GM10266 (cell line): Measurements from ENCODE around the gene CLSTN2.

Source experiments
- DNase-seq: peaks from one replicate; pipeline ENCODE4 v3.0.0; 2012; ENCODE audit errors: extremely low spot score
- TF ChIP-seq, protein P1 (sequence below): IDR thresholded peaks from 2 replicates; pipeline ENCODE4 v1.5.1; 2012; ENCODE audit warnings: mild to moderate bottlenecking, low read depth; ENCODE audit not compliant: control insufficient read depth, insufficient read depth; ENCODE audit errors: missing control alignments

CLSTN2 gene

DNA sequence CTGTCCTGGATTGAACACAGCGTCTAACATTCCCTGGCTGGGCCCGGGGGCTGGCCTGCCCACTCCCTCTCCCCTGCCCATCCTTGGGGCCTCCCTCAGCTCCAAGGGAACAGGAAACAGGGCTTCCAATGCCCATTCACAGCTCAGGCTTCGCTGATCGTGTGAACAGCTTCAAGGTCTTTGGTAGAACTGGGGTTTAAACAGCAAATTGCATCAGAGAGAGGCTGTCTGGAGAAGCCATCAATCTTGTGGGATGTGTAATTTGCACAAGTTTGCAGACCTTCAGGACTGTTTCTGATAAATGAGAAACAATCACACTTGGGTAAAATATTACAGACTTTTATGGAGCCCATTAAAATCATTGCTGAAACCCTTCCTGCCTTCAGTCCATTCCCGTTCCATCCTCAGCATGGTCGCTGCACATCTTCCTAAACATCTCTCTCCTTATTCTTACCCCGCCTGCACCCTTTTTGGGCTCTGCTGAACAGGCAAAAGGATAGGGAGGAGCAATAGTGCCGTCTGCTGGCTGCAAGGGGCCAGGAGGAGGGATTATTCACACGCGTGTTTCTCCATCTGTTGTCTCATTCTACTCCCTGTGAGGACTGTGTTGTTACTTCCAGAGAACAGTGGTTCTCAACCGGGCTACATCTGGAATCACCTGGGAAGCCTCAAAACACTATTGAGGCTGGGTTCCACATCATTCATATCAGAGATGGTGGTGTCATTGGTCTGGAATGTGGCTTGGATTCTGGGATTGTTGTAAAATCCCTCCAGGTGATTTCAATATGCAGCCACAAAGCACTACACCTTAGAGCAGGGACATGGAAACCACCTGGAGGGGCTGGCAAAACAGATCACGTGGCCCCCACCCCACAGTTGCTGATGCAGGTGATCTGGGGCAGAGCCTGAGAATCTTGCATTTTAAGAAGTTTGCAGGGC lies 116.3 kb downstream of the CLSTN2 start:
- TF ChIP-seq, protein P1, sequence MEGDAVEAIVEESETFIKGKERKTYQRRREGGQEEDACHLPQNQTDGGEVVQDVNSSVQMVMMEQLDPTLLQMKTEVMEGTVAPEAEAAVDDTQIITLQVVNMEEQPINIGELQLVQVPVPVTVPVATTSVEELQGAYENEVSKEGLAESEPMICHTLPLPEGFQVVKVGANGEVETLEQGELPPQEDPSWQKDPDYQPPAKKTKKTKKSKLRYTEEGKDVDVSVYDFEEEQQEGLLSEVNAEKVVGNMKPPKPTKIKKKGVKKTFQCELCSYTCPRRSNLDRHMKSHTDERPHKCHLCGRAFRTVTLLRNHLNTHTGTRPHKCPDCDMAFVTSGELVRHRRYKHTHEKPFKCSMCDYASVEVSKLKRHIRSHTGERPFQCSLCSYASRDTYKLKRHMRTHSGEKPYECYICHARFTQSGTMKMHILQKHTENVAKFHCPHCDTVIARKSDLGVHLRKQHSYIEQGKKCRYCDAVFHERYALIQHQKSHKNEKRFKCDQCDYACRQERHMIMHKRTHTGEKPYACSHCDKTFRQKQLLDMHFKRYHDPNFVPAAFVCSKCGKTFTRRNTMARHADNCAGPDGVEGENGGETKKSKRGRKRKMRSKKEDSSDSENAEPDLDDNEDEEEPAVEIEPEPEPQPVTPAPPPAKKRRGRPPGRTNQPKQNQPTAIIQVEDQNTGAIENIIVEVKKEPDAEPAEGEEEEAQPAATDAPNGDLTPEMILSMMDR = no peak
- DNase-seq = no peak

- TF ChIP-seq, protein P1 = no peak
- no peak for DNase-seq
Measured at GRCh38 chr3:140052771-140053702, 118.1 kb downstream of the CLSTN2 start.

DNA sequence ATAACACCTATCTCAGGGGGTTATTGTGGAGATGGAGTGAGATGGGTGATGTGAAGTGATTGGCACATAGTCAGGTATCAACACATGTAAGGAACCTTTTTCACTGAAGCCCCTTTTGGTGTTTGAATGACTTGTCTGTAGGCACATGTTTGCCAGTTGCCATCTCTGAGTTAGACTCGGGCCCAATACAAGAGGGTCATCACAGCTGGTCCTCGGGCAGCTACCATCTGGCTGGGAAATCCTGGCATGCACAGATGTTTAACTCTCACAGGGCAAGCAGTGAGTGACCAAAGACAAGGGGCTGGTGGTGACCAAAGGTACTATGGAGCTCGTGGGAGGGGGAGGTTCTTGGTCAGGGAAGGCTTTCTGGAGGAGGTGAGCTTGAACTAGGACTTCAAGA lies 118.8 kb downstream of the CLSTN2 start:
- TF ChIP-seq, protein P1 = no peak
- DNase-seq = no peak

- TF ChIP-seq, protein P1 = no peak
- DNase-seq = no peak
Measured at GRCh38 chr3:140055092-140055791, 120.3 kb downstream of the CLSTN2 start.

DNA sequence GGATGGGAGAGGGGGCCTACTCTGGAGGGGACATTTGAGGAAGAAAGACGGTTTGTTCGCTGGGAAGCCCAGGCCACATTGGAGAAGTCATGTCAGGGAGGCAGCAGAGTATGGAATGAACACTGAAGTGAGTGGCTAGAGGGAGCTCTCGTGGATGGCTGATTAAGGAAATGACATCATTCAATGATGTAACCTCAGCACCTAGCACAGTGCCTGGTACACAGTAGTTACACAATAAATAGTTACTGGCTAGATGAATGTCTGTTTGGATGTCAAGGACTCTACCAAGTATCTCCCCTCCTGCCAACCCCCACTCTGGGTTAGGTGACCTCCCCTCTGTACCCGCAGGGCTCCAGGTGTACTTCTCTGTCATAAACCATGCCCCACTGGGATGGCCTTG lies 121.1 kb downstream of the CLSTN2 start:
- no peak for DNase-seq
- TF ChIP-seq, protein P1 = no peak

GRCh38 chr3:140061211-140061610 lies 126.2 kb downstream of the CLSTN2 start:
- TF ChIP-seq, protein P1 = no peak

More at GRCh38 chr3:140061211-140061610, 126.2 kb downstream of the CLSTN2 start:
- no peak for DNase-seq
